ENCODE measurements around the gene MYD88.

The MYD88 gene

DNA sequence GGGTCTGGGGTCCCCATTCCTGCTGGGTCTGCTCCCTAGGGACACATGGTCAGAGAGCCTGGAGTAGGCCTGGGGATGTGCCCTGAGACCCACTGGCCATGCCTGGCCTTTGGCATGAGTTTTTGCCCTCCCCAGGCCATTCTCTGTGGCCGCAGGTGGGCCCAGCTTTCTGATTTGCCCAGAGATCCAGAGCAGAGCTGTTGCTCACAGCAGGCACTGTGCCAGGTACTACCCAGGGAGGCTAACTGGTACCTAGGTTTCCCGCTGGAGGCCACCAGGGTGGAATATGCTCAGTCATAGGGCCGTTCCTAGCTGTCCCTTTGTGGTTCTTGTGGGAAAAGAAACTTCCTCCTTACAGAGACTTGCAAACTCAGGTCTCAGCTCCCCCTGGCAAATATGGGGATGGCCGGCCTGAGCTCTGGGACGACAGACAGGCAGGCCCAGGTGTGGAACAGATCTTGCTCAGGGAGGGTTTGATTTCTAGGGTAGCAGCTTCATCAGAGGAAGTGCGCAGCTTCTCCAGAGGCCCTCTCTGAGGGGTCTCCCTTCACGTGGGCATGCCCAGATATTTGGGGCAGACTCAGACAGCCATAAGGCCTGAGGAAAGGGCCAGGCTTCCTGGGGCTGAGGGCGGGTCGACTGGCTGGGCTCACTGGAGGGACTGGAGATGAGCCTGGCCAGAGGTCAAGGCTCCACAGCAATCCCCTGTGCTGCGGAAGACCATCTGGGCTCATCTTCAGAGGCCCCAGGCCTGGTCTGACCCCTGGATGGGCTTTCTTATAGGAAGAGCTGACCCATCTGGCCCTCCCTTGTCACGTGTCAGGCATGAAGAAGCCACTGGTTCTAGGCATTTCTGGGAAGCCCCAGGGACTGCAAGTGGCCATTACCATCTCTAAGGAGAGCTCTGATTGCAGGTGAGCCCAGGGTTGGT, 29.5 kb upstream of the MYD88 start:
- Histone ChIP-seq H4K20me1 (ENCODE audit: low read depth, low read length) (no peaks in the 10 kb centered on the region), H3K27ac (ENCODE audit: low read depth, low read length) (no peak overlapping the region), H3K9me2 (replicated peaks; ENCODE audit: insufficient read depth, low read length) (no peaks in the 10 kb centered on the region), H3K9ac (ENCODE audit: low read length) (no peak overlapping the region), H3K4me3 (ENCODE audit: insufficient read depth, low read length, poor library complexity, severe bottlenecking) (no peak overlapping the region), H3K27me3 (ENCODE audit: low read length) (peaks cover 7% of the 10 kb centered on the region; the same call in 1 of the 2 replicates), H3K4me2 (ENCODE audit: low read depth, low read length, poor library complexity, severe bottlenecking) (no peak overlapping the region), H3K36me3 (ENCODE audit: low read length) (no peaks in the 10 kb centered on the region), H2AFZ (ENCODE audit: low read depth, low read length, severe bottlenecking) (no peak overlapping the region), H3K9me3 (ENCODE audit: insufficient read depth, low read length) (peaks cover 4% of the 10 kb centered on the region; the same call in 1 of the 2 replicates), H3F3A (ENCODE audit: insufficient read depth) (no peaks in the 10 kb centered on the region), H3K79me2 (ENCODE audit: insufficient read depth, low read length) (no peaks in the 10 kb centered on the region)
- no peak for TF ChIP-seq EZH2phosphoT487 (conservative IDR thresholded peaks at IDR 0.05; ENCODE audit: low read length)
- TF ChIP-seq, protein P1, sequence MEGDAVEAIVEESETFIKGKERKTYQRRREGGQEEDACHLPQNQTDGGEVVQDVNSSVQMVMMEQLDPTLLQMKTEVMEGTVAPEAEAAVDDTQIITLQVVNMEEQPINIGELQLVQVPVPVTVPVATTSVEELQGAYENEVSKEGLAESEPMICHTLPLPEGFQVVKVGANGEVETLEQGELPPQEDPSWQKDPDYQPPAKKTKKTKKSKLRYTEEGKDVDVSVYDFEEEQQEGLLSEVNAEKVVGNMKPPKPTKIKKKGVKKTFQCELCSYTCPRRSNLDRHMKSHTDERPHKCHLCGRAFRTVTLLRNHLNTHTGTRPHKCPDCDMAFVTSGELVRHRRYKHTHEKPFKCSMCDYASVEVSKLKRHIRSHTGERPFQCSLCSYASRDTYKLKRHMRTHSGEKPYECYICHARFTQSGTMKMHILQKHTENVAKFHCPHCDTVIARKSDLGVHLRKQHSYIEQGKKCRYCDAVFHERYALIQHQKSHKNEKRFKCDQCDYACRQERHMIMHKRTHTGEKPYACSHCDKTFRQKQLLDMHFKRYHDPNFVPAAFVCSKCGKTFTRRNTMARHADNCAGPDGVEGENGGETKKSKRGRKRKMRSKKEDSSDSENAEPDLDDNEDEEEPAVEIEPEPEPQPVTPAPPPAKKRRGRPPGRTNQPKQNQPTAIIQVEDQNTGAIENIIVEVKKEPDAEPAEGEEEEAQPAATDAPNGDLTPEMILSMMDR (IDR thresholded peaks at IDR 0.05; ENCODE audit: insufficient read depth, low read length, poor library complexity, severe bottlenecking): no peak

DNA sequence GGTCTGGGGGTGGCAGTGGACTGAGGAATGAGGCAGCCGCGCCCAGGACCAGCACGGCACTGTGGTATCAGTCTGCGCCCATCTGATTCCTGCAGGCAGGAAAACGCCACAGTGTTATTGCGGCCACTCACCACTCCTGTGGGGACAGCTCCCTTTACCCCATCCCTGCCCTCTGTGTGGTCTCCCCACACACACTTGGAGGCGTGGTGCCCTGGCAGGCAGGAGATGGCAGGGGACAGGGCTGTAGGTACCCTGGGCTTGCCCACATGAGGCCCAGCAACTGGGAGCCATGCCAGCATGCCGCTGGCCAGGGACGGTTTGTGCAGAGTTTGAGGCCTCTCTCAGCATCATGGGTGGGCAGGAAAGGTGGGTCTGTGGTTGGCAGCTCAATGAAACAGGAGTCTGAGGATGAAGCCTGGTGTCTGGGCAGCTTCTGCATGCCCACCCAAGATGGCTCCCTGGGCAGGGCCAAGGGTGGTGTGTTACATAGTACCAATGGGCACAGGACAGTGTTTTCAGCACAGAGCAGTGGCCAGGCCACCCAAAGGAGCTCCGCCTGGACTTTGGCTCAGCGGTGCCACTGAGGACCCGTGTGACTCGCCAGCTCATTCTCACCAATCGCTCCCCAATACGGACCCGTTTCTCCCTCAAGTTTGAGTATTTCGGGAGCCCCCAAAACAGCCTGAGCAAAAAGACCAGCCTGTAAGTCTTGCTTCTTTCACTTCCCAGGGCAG, 28.7 kb upstream of the MYD88 start:
- Histone ChIP-seq H3K9ac (ENCODE audit: low read length) (no peak overlapping the region), H3K79me2 (ENCODE audit: insufficient read depth, low read length) (no peaks in the 10 kb centered on the region), H3K4me3 (ENCODE audit: insufficient read depth, low read length, poor library complexity, severe bottlenecking) (no peak overlapping the region), H3K9me2 (replicated peaks; ENCODE audit: insufficient read depth, low read length) (no peaks in the 10 kb centered on the region), H3K4me2 (ENCODE audit: low read depth, low read length, poor library complexity, severe bottlenecking) (no peak overlapping the region), H4K20me1 (ENCODE audit: low read depth, low read length) (no peaks in the 10 kb centered on the region), H3F3A (ENCODE audit: insufficient read depth) (no peaks in the 10 kb centered on the region), H2AFZ (ENCODE audit: low read depth, low read length, severe bottlenecking) (no peak overlapping the region), H3K9me3 (ENCODE audit: insufficient read depth, low read length) (peaks cover 4% of the 10 kb centered on the region; the same call in 1 of the 2 replicates), H3K27ac (ENCODE audit: low read depth, low read length) (no peak overlapping the region), H3K36me3 (ENCODE audit: low read length) (no peaks in the 10 kb centered on the region), H3K27me3 (ENCODE audit: low read length) (peaks cover 7% of the 10 kb centered on the region; the same call in 1 of the 2 replicates)
- TF ChIP-seq, protein P1 (IDR thresholded peaks at IDR 0.05; ENCODE audit: insufficient read depth, low read length, poor library complexity, severe bottlenecking): no peak
- no peak for TF ChIP-seq EZH2phosphoT487 (conservative IDR thresholded peaks at IDR 0.05; ENCODE audit: low read length)

DNA sequence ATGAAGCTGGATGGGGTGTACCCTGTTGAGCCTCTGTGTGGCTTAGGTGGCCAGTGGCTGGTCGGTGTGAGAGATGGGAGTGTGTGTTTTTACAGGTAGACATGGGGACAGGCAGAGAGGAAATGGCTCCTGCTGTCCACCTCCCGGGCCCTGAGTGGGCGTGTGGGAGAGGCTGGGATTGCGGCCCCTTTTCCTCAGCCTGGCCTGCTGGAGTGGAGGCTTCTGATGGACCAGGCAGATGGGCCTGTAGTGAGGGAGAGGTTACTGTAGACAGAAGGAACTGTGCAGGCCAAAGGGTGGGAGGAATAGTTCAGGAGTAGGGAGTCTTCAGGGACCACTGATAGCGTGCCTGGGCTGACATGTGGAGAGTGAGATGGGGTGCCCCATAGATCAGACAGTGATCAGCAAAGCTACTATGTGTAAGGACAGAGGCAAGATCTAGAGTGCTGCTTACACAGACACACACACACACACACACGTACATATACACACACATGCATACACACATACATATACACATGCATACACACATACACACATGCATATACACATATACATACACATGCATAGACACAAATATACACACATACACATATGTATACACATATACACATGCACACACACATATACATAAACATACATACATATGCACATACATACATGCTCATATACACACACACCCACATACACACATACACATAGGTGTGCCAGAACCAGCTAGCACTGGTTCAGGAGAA, 28.0 kb upstream of the MYD88 start:
- H2AFZ ChIP-seq (ENCODE audit: low read depth, low read length, severe bottlenecking): no peak overlapping the region
- H4K20me1 ChIP-seq (ENCODE audit: low read depth, low read length): no peaks in the 10 kb centered on the region
- no peaks in the 10 kb centered on the region for H3K9me2 ChIP-seq (replicated peaks; ENCODE audit: insufficient read depth, low read length)
- H3K79me2 ChIP-seq (ENCODE audit: insufficient read depth, low read length): no peaks in the 10 kb centered on the region
- no peak overlapping the region for H3K9ac ChIP-seq (ENCODE audit: low read length)
- H3F3A ChIP-seq (ENCODE audit: insufficient read depth): no peaks in the 10 kb centered on the region
- TF ChIP-seq, protein P1 (IDR thresholded peaks at IDR 0.05; ENCODE audit: insufficient read depth, low read length, poor library complexity, severe bottlenecking): no peak
- TF ChIP-seq EZH2phosphoT487 (conservative IDR thresholded peaks at IDR 0.05; ENCODE audit: low read length): no peak
- peaks cover 4% of the 10 kb centered on the region; the same call in 1 of the 2 replicates for H3K9me3 ChIP-seq (ENCODE audit: insufficient read depth, low read length)
- no peak overlapping the region for H3K27ac ChIP-seq (ENCODE audit: low read depth, low read length)
- H3K4me3 ChIP-seq (ENCODE audit: insufficient read depth, low read length, poor library complexity, severe bottlenecking): no peak overlapping the region
- no peak overlapping the region for H3K4me2 ChIP-seq (ENCODE audit: low read depth, low read length, poor library complexity, severe bottlenecking)
- H3K27me3 ChIP-seq (ENCODE audit: low read length): peaks cover 3% of the 10 kb centered on the region; the same call in 1 of the 2 replicates
- no peaks in the 10 kb centered on the region for H3K36me3 ChIP-seq (ENCODE audit: low read length)
